Measurements from ENCODE around the gene ASB18.
A peak's percentile ranks its signal among the peaks of the same experiment; 100 is the strongest.

ASB18 gene

GRCh38 chr2:236179236-236180075 lies 84.8 kb downstream of the ASB18 start:
- no peaks in the 10 kb centered on the region for H3K9me3 ChIP-seq
- H3K4me1 ChIP-seq: peaks cover 4% of the 10 kb centered on the region; the same call in 1 of the 2 replicates
- no peak for DNase-seq
- no peaks in the 10 kb centered on the region for H3K36me3 ChIP-seq
- TF ChIP-seq CTCF (IDR thresholded peaks at IDR 0.05; ENCODE audit: low read depth, low read length): no peak
- H3K4me3 ChIP-seq (ENCODE audit: low read depth, low read length): peak overlapping the region; percentile 63
- H3K27me3 ChIP-seq: peaks cover 75% of the 10 kb centered on the region

- Histone ChIP-seq H3K4me1 (peaks cover 4% of the 10 kb centered on the region; the same call in 1 of the 2 replicates), H3K9me3 (no peaks in the 10 kb centered on the region), H3K36me3 (no peaks in the 10 kb centered on the region), H3K4me3 (ENCODE audit: low read depth, low read length) (peak overlapping the region; percentile 63), H3K27me3 (peaks cover 81% of the 10 kb centered on the region)
- DNase-seq: no peak
- TF ChIP-seq CTCF (IDR thresholded peaks at IDR 0.05; ENCODE audit: low read depth, low read length): no peak
Measured at GRCh38 chr2:236178890-236179235, 85.3 kb downstream of the ASB18 start.

GRCh38 chr2:236177967-236178889 lies 86.0 kb downstream of the ASB18 start:
- TF ChIP-seq CTCF (IDR thresholded peaks at IDR 0.05; ENCODE audit: low read depth, low read length): peak; percentile 79
- Histone ChIP-seq H3K36me3 (no peaks in the 10 kb centered on the region), H3K4me3 (ENCODE audit: low read depth, low read length) (peak overlapping the region; percentile 63), H3K4me1 (peaks cover 4% of the 10 kb centered on the region; the same call in 1 of the 2 replicates), H3K27me3 (peaks cover 81% of the 10 kb centered on the region), H3K9me3 (no peaks in the 10 kb centered on the region)
- DNase-seq: peak; percentile 78

GRCh38 chr2:236177604-236177966 lies 86.6 kb downstream of the ASB18 start:
- Histone ChIP-seq H3K27me3 (peaks cover 87% of the 10 kb centered on the region), H3K4me3 (ENCODE audit: low read depth, low read length) (peak overlapping the region; percentile 63), H3K9me3 (no peaks in the 10 kb centered on the region), H3K36me3 (no peaks in the 10 kb centered on the region), H3K4me1 (peaks cover 4% of the 10 kb centered on the region; the same call in 1 of the 2 replicates)
- peak; percentile 71 for TF ChIP-seq CTCF (IDR thresholded peaks at IDR 0.05; ENCODE audit: low read depth, low read length)
- DNase-seq: peak; percentile 79

- no peak for DNase-seq
- H3K4me3 ChIP-seq (ENCODE audit: low read depth, low read length): no peak overlapping the region
- H3K4me1 ChIP-seq: peaks cover 4% of the 10 kb centered on the region; the same call in 1 of the 2 replicates
- TF ChIP-seq CTCF (IDR thresholded peaks at IDR 0.05; ENCODE audit: low read depth, low read length): no peak
- H3K27me3 ChIP-seq: peaks cover 93% of the 10 kb centered on the region
- H3K9me3 ChIP-seq: no peaks in the 10 kb centered on the region
- H3K36me3 ChIP-seq: no peaks in the 10 kb centered on the region
Measured at GRCh38 chr2:236176951-236177350, 87.3 kb downstream of the ASB18 start.
